WTC11 (cell line): ENCODE measurements around the gene PDRG1. TPM values are rescaled to one million over a fixed set of nuclear protein-coding genes. Genes with fewer than 3 reads are reported as not detected.

Experiments
- ATAC-seq: fragments of 200-7000 bp; cut with Tn5 transposase; 2 replicates; pipeline ENCODE4 v1.10.0; 2021; ENCODE audit warnings: mild to moderate bottlenecking, moderate library complexity
- CTCF ChIA-PET: fragments of 300-600 bp; sonication (Branson Sonifier 250); formaldehyde crosslinking; loops from one replicate; lab custom pipeline; 2021; ENCODE audit warnings: antibody characterized with exemption; lab: Charles Lee
- POLR2A ChIA-PET: fragments of 350-600 bp; sonication (Branson Sonifier 250); formaldehyde crosslinking; loops from one replicate; lab custom pipeline; 2021; ENCODE audit warnings: antibody characterized with exemption; lab: Charles Lee
- DNase-seq: peaks from one replicate; pipeline ENCODE4 v3.0.0; 2021; ENCODE audit warnings: low spot score
- H3K27ac Mint-ChIP-seq: 2 replicates; pipeline ENCODE4 v1.8.0; 2021; ENCODE audit warnings: mixed read lengths
- H3K27me3 Mint-ChIP-seq: 2 replicates; pipeline ENCODE4 v1.8.0; 2021; ENCODE audit warnings: low read depth, mild to moderate bottlenecking, moderate library complexity, mixed read lengths
- H3K36me3 Mint-ChIP-seq: 2 replicates; pipeline ENCODE4 v1.8.0; 2021; ENCODE audit warnings: mixed read lengths
- H3K4me1 Mint-ChIP-seq: 2 replicates; pipeline ENCODE4 v1.8.0; 2022; ENCODE audit warnings: mixed read lengths
- H3K4me3 Mint-ChIP-seq: 2 replicates; pipeline ENCODE4 v1.8.0; 2021; ENCODE audit warnings: mild to moderate bottlenecking, moderate library complexity, mixed read lengths
- H3K9me3 Mint-ChIP-seq: 2 replicates; pipeline ENCODE4 v1.8.0; 2021; ENCODE audit warnings: mixed read lengths
- ATF6 ChIP-seq: sonication (generic); formaldehyde crosslinking; IDR thresholded peaks from 2 replicates; pipeline ENCODE4 v1.8.1; 2023; ENCODE audit warnings: mild to moderate bottlenecking, missing genetic modification reagents
- E2F4 ChIP-seq: sonication (generic); formaldehyde crosslinking; IDR thresholded peaks from 2 replicates; pipeline ENCODE4 v1.8.1; 2022; ENCODE audit warnings: low read depth, mild to moderate bottlenecking, moderate library complexity, missing genetic modification reagents, borderline replicate concordance
- E2F5 ChIP-seq: sonication (generic); formaldehyde crosslinking; IDR thresholded peaks from 2 replicates; pipeline ENCODE4 v1.8.1; 2022; ENCODE audit warnings: mild to moderate bottlenecking, moderate library complexity, missing genetic modification reagents
- ELF4 ChIP-seq: sonication (generic); formaldehyde crosslinking; IDR thresholded peaks from 2 replicates; pipeline ENCODE4 v1.8.1; 2022; ENCODE audit warnings: low read depth, mild to moderate bottlenecking, moderate library complexity, missing genetic modification reagents
- FOXP1 ChIP-seq: sonication (generic); formaldehyde crosslinking; IDR thresholded peaks from 2 replicates; pipeline ENCODE4 v1.8.0; 2022; ENCODE audit warnings: missing genetic modification reagents, mild to moderate bottlenecking, moderate library complexity, borderline replicate concordance
- GRHL2 ChIP-seq: fragments of 250-450 bp; sonication (Bioruptor Pico); IDR thresholded peaks from 2 replicates; pipeline ENCODE4 v1.8.0; 2022; ENCODE audit warnings: mild to moderate bottlenecking, moderate library complexity; ENCODE audit not compliant: insufficient replicate concordance, severe bottlenecking
- HMGXB4 ChIP-seq: sonication (generic); formaldehyde crosslinking; IDR thresholded peaks from 2 replicates; pipeline ENCODE4 v1.8.1; 2023; ENCODE audit warnings: mild to moderate bottlenecking, moderate library complexity, missing genetic modification reagents
- IRF1 ChIP-seq: sonication (generic); formaldehyde crosslinking; IDR thresholded peaks from 2 replicates; pipeline ENCODE4 v1.8.0; 2023; ENCODE audit warnings: missing genetic modification reagents
- NFE2L1 ChIP-seq: sonication (generic); formaldehyde crosslinking; IDR thresholded peaks from 2 replicates; pipeline ENCODE4 v1.8.1; 2023; ENCODE audit warnings: missing genetic modification reagents
- NR1H2 ChIP-seq: sonication (generic); formaldehyde crosslinking; IDR thresholded peaks from 2 replicates; pipeline ENCODE4 v1.9.0; 2021; ENCODE audit warnings: mild to moderate bottlenecking, moderate library complexity, missing genetic modification reagents
- NR3C1 ChIP-seq: sonication (generic); formaldehyde crosslinking; conservative IDR thresholded peaks from 2 replicates; pipeline ENCODE4 v1.8.1; 2023; ENCODE audit warnings: low read depth, mild to moderate bottlenecking, missing genetic modification reagents
- SOX15 ChIP-seq: fragments of 250-450 bp; sonication (Bioruptor Pico); IDR thresholded peaks from 2 replicates; pipeline ENCODE4 v1.9.0; 2021; ENCODE audit warnings: mild to moderate bottlenecking
- ZNF121 ChIP-seq: sonication (generic); formaldehyde crosslinking; IDR thresholded peaks from 2 replicates; pipeline ENCODE4 v1.8.0; 2023; ENCODE audit warnings: missing genetic modification reagents
- ZNF219 ChIP-seq: sonication (generic); formaldehyde crosslinking; IDR thresholded peaks from 2 replicates; pipeline ENCODE4 v1.8.0; 2023; ENCODE audit warnings: missing genetic modification reagents, mild to moderate bottlenecking, borderline replicate concordance
- ZNF263 ChIP-seq: sonication (generic); formaldehyde crosslinking; IDR thresholded peaks from 2 replicates; pipeline ENCODE4 v1.8.1; 2022; ENCODE audit warnings: low read depth, mild to moderate bottlenecking, moderate library complexity, missing genetic modification reagents
- ZNF396 ChIP-seq: fragments of 250-450 bp; sonication (Bioruptor Pico); IDR thresholded peaks from 2 replicates; pipeline ENCODE4 v1.8.0; 2021; ENCODE audit warnings: mild to moderate bottlenecking, moderate library complexity, borderline replicate concordance
- ZNF416 ChIP-seq: fragments of 250-450 bp; sonication (Bioruptor Pico); IDR thresholded peaks from 2 replicates; pipeline ENCODE4 v1.9.0; 2021; ENCODE audit warnings: mild to moderate bottlenecking, inconsistent platforms
- ZNF425 ChIP-seq: fragments of 250-450 bp; sonication (Bioruptor Pico); conservative IDR thresholded peaks from 2 replicates; pipeline ENCODE4 v1.9.0; 2021; ENCODE audit warnings: mild to moderate bottlenecking
- ZNF512 ChIP-seq: sonication (generic); formaldehyde crosslinking; IDR thresholded peaks from 2 replicates; pipeline ENCODE4 v1.8.1; 2022; ENCODE audit warnings: missing genetic modification reagents, borderline replicate concordance
- total RNA-seq: library from RNA; stranded (reverse); gene quantifications from 3 replicates; pipeline ENCODE4 v1.2.3, GENCODE V29; 2021

The PDRG1 gene
- total RNA-seq, 1 experiment from 2014 or later: 16.0 TPM

GRCh38 chr20:31969991-31970390 is 18.1 kb upstream of the PDRG1 start:
- POLR2A ChIA-PET: no interaction called here
- peak overlapping the region; percentile 93; the same call in 1 of the 2 replicates for H3K4me3 Mint-ChIP-seq
- ATAC-seq: no peak
- TF ChIP-seq ELF4 (CRISPR knock-in tag) (no peak), GRHL2 (no peak)
- TF ChIP-seq, all 79 proteins: peak for 0
- no peaks in the 10 kb centered on the region for H3K36me3 Mint-ChIP-seq
- H3K27ac Mint-ChIP-seq: no peak overlapping the region
- no peak for DNase-seq
- H3K9me3 Mint-ChIP-seq: no peaks in the 10 kb centered on the region
- peaks cover 38% of the 10 kb centered on the region for H3K27me3 Mint-ChIP-seq
- CTCF ChIA-PET: interaction anchor here (0.8 to 2.7 kb wide), 5 partner anchors 18 to 123 kb away, joined by 3 to 14 read pairs (median 5); partner anchors contain the start of gene PDRG1
- peaks cover 29% of the 10 kb centered on the region for H3K4me1 Mint-ChIP-seq

- H3K36me3 Mint-ChIP-seq: no peaks in the 10 kb centered on the region
- H3K27me3 Mint-ChIP-seq: peaks cover 47% of the 10 kb centered on the region
- ChIA-PET POLR2A (interaction anchor here (0.5 to 1.1 kb wide), 7 partner anchors 11 to 117 kb away, joined by 3 to 6 read pairs (median 4); partner anchors contain the start of gene PDRG1), CTCF (interaction anchor here (0.6 to 3.1 kb wide), 15 partner anchors 15 to 508 kb away, joined by 3 to 28 read pairs (median 4); partner anchors contain the start of gene PDRG1)
- DNase-seq (peak; percentile 95), ATAC-seq (peak; percentile 85)
- H3K4me3 Mint-ChIP-seq: peak overlapping the region; percentile 93
- H3K9me3 Mint-ChIP-seq: no peaks in the 10 kb centered on the region
- peaks cover 20% of the 10 kb centered on the region for H3K4me1 Mint-ChIP-seq
- H3K27ac Mint-ChIP-seq: peak overlapping the region; percentile 88; the same call in 1 of the 2 replicates
- TF ChIP-seq ZNF512: peak; percentile 100
- peak; percentile 100 for TF ChIP-seq E2F4 (CRISPR knock-in tag)
- peak; percentile 95 for TF ChIP-seq ZNF263 (CRISPR knock-in tag)
- peak; percentile 98 for TF ChIP-seq ZNF121
- TF ChIP-seq GRHL2: no peak
- TF ChIP-seq ZNF396 (CRISPR knock-in tag): peak; percentile 97
- TF ChIP-seq NFE2L1 (CRISPR knock-in tag): peak; percentile 100
- TF ChIP-seq ZNF416 (CRISPR knock-in tag): peak; percentile 92
- peak; percentile 100 for TF ChIP-seq FOXP1 (CRISPR knock-in tag)
- peak; percentile 100 for TF ChIP-seq NR3C1 (CRISPR knock-in tag)
- peak; percentile 100 for TF ChIP-seq IRF1 (CRISPR knock-in tag)
- TF ChIP-seq SOX15 (CRISPR knock-in tag): no peak
- peak; percentile 100 for TF ChIP-seq ZNF219 (CRISPR knock-in tag)
- TF ChIP-seq NR1H2: peak; percentile 99
- TF ChIP-seq HMGXB4 (CRISPR knock-in tag): peak; percentile 99
- peak; percentile 99 for TF ChIP-seq ATF6
- no peak for TF ChIP-seq ZNF425 (CRISPR knock-in tag)
- peak; percentile 100 for TF ChIP-seq E2F5 (CRISPR knock-in tag)
Observed at GRCh38 chr20:31968291-31969126, 16.7 kb upstream of the PDRG1 start.
